ENCODE data around the gene AFAP1. TPM values are rescaled to one million over a fixed set of nuclear protein-coding genes. Genes with fewer than 3 reads are reported as not detected.

The AFAP1 gene
- total RNA-seq, 1 donor from 2014 or later, result 27.8 TPM

GRCh38 chr4:7826909-7827306, 112.8 kb downstream of the AFAP1 start:
- Mint-ChIP-seq H3K9me3 (ENCODE audit: unreplicated experiment) (no peaks in the 10 kb centered on the region), H3K4me3 (ENCODE audit: unreplicated experiment) (no peak overlapping the region), H3K4me1 (ENCODE audit: unreplicated experiment) (peaks cover 26% of the 10 kb centered on the region), H3K36me3 (ENCODE audit: low read depth, unreplicated experiment) (peaks cover 23% of the 10 kb centered on the region), H3K27me3 (ENCODE audit: unreplicated experiment) (peaks cover 4% of the 10 kb centered on the region), H3K27ac (ENCODE audit: unreplicated experiment) (no peak overlapping the region)
- DNase-seq (ENCODE audit: low spot score), result no peak
- no peak for TF ChIP-seq CTCF (IDR thresholded peaks at IDR 0.05; ENCODE audit: unreplicated experiment)

- H3K27ac Mint-ChIP-seq (ENCODE audit: unreplicated experiment), result no peak overlapping the region
- no peak for TF ChIP-seq CTCF (IDR thresholded peaks at IDR 0.05; ENCODE audit: unreplicated experiment)
- no peaks in the 10 kb centered on the region for H3K9me3 Mint-ChIP-seq (ENCODE audit: unreplicated experiment)
- H3K4me1 Mint-ChIP-seq (ENCODE audit: unreplicated experiment), result peaks cover 27% of the 10 kb centered on the region
- DNase-seq (ENCODE audit: low spot score), result no peak
- peaks cover 20% of the 10 kb centered on the region for H3K36me3 Mint-ChIP-seq (ENCODE audit: low read depth, unreplicated experiment)
- H3K4me3 Mint-ChIP-seq (ENCODE audit: unreplicated experiment), result no peak overlapping the region
- H3K27me3 Mint-ChIP-seq (ENCODE audit: unreplicated experiment), result peaks cover 4% of the 10 kb centered on the region
These were observed 113.3 kb downstream of the AFAP1 start for GRCh38 chr4:7826176-7826908.

DNA sequence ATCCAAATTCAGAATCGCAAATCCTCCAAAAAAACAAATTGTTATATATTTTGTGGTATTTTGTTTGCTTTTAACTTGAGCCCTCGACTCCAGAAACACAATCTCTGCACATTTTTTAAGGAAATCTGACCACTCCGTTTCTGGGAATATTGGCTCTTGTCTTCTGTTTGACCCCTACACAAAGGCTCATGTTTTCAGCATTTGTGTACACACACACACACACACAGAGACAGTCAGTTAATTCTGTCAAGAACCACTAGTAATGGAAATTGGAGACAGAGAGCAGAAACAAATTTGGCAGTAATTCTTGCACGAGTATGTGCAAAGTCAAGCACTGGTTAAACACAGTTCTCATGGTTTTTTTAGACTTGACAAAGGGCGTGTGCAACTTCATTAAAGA, 115.4 kb downstream of the AFAP1 start:
- peaks cover 29% of the 10 kb centered on the region for H3K4me1 Mint-ChIP-seq (ENCODE audit: unreplicated experiment)
- H3K27me3 Mint-ChIP-seq (ENCODE audit: unreplicated experiment), result peaks cover 4% of the 10 kb centered on the region
- H3K36me3 Mint-ChIP-seq (ENCODE audit: low read depth, unreplicated experiment), result peaks cover 28% of the 10 kb centered on the region
- no peak overlapping the region for H3K4me3 Mint-ChIP-seq (ENCODE audit: unreplicated experiment)
- no peak for TF ChIP-seq CTCF (IDR thresholded peaks at IDR 0.05; ENCODE audit: unreplicated experiment)
- H3K27ac Mint-ChIP-seq (ENCODE audit: unreplicated experiment), result no peak overlapping the region
- no peak for DNase-seq (ENCODE audit: low spot score)
- no peaks in the 10 kb centered on the region for H3K9me3 Mint-ChIP-seq (ENCODE audit: unreplicated experiment)

DNA sequence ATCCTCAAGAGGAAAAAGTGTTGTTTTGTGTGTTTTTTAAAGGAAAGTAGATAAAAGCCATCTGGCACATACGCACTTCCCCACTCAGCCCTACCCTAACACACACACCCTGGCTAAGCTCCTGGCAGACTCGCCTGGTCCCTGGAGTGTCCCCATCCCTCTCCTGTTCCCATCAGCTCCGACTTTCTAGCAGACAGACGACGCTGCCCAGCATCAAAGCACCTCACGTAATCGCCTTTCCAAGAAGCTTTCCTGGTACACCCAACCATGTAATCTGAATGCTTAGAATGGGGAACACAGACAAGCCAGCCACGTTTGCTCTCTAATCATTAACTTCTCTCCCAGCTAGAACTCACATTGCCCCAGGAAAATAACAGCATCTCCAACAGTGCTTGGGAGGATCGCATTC, 116.2 kb downstream of the AFAP1 start:
- Mint-ChIP-seq H3K36me3 (ENCODE audit: low read depth, unreplicated experiment) (peaks cover 28% of the 10 kb centered on the region), H3K9me3 (ENCODE audit: unreplicated experiment) (no peaks in the 10 kb centered on the region), H3K4me1 (ENCODE audit: unreplicated experiment) (peaks cover 22% of the 10 kb centered on the region), H3K27me3 (ENCODE audit: unreplicated experiment) (peaks cover 4% of the 10 kb centered on the region), H3K27ac (ENCODE audit: unreplicated experiment) (no peak overlapping the region), H3K4me3 (ENCODE audit: unreplicated experiment) (no peak overlapping the region)
- no peak for DNase-seq (ENCODE audit: low spot score)
- no peak for TF ChIP-seq CTCF (IDR thresholded peaks at IDR 0.05; ENCODE audit: unreplicated experiment)

GRCh38 chr4:7822877-7823276, 116.8 kb downstream of the AFAP1 start:
- no peak overlapping the region for H3K4me3 Mint-ChIP-seq (ENCODE audit: unreplicated experiment)
- TF ChIP-seq CTCF (IDR thresholded peaks at IDR 0.05; ENCODE audit: unreplicated experiment), result no peak
- peaks cover 4% of the 10 kb centered on the region for H3K27me3 Mint-ChIP-seq (ENCODE audit: unreplicated experiment)
- no peak for DNase-seq (ENCODE audit: low spot score)
- no peak overlapping the region for H3K27ac Mint-ChIP-seq (ENCODE audit: unreplicated experiment)
- no peaks in the 10 kb centered on the region for H3K9me3 Mint-ChIP-seq (ENCODE audit: unreplicated experiment)
- H3K36me3 Mint-ChIP-seq (ENCODE audit: low read depth, unreplicated experiment), result peaks cover 31% of the 10 kb centered on the region
- peaks cover 18% of the 10 kb centered on the region for H3K4me1 Mint-ChIP-seq (ENCODE audit: unreplicated experiment)

Data from endothelial cell (in vitro differentiated cells).